ENCODE measurements around the gene WDR33. TPM values are rescaled to one million over a fixed set of nuclear protein-coding genes. Genes with fewer than 3 reads are reported as not detected.

WDR33 gene
- total RNA-seq, 4 donors from 2014 or later: 35.2 to 48.0 (median 36.6) TPM

GRCh38 chr2:127786048-127786809 lies 24.7 kb downstream of the WDR33 start:
- Histone ChIP-seq H3K9me3 (no peaks in the 10 kb centered on the region), H3K4me1 (peaks cover 0 to 5% (median 0%) of the 10 kb centered on the region in 4 donors), H3K36me3 (no peaks in the 10 kb centered on the region), H3K4me3 (no peak overlapping the region), H3K27me3 (no peaks in the 10 kb centered on the region), H3K27ac (no peak overlapping the region)
- intact Hi-C loops (cut with DNase I; ENCODE audit: low total_unique reads): no loop called here
- TF ChIP-seq EP300 (IDR thresholded peaks at IDR 0.05; ENCODE audit: low read depth) (no peak), CTCF (IDR thresholded peaks at IDR 0.05) (no peak), POLR2A (IDR thresholded peaks at IDR 0.05) (no peak), POLR2AphosphoS5 (IDR thresholded peaks at IDR 0.05) (no peak)
- 89 to 94% methylated on average over 3 to 6 of the region's 6 CpGs for WGBS, 2 donors (ENCODE audit: low coverage in 1 of 2)
- in situ Hi-C loops (cut with MboI; ENCODE audit: low pct_ligation_motif_present in 1 of 4, low pct_unique_long_range_greater_than_20kb in 1 of 4, low sequenced_read_pairs in 3 of 4): no loop called here
- no peak for DNase-seq

- DNase-seq: no peak
- Histone ChIP-seq H3K4me1 (peaks cover 0 to 3% (median 0%) of the 10 kb centered on the region in 4 donors), H3K4me3 (no peak overlapping the region), H3K27me3 (no peaks in the 10 kb centered on the region), H3K27ac (no peak overlapping the region), H3K36me3 (no peaks in the 10 kb centered on the region), H3K9me3 (no peaks in the 10 kb centered on the region)
- intact Hi-C loops (cut with DNase I; ENCODE audit: low total_unique reads): no loop called here
- TF ChIP-seq CTCF (IDR thresholded peaks at IDR 0.05) (no peak), POLR2A (IDR thresholded peaks at IDR 0.05) (no peak), POLR2AphosphoS5 (IDR thresholded peaks at IDR 0.05) (no peak), EP300 (IDR thresholded peaks at IDR 0.05; ENCODE audit: low read depth) (no peak)
- 59 to 81% methylated on average over 2 of the region's 2 CpGs for WGBS, 2 donors (ENCODE audit: low coverage in 1 of 2)
- in situ Hi-C loops (cut with MboI; ENCODE audit: low pct_ligation_motif_present in 1 of 4, low pct_unique_long_range_greater_than_20kb in 1 of 4, low sequenced_read_pairs in 3 of 4): no loop called here
These were observed 25.9 kb downstream of the WDR33 start for GRCh38 chr2:127784965-127785518.

- intact Hi-C loops (cut with DNase I; ENCODE audit: low total_unique reads) (no loop called here), in situ Hi-C loops (cut with MboI; ENCODE audit: low pct_ligation_motif_present in 1 of 4, low pct_unique_long_range_greater_than_20kb in 1 of 4, low sequenced_read_pairs in 3 of 4) (no loop called here)
- Histone ChIP-seq H3K9me3 (no peaks in the 10 kb centered on the region), H3K4me1 (peaks cover 0 to 3% (median 0%) of the 10 kb centered on the region in 4 donors), H3K27ac (no peak overlapping the region), H3K27me3 (no peaks in the 10 kb centered on the region), H3K4me3 (no peak overlapping the region), H3K36me3 (no peaks in the 10 kb centered on the region)
- no peak for TF ChIP-seq EP300 (IDR thresholded peaks at IDR 0.05; ENCODE audit: low read depth)
- no peak for TF ChIP-seq POLR2AphosphoS5 (IDR thresholded peaks at IDR 0.05)
- TF ChIP-seq CTCF (IDR thresholded peaks at IDR 0.05): no peak
- DNase-seq: no peak
These were observed 27.9 kb downstream of the WDR33 start for GRCh38 chr2:127783101-127783500.

GRCh38 chr2:127778850-127779249 lies 32.1 kb downstream of the WDR33 start:
- H3K36me3 ChIP-seq: no peaks in the 10 kb centered on the region
- no peak for DNase-seq
- H3K4me3 ChIP-seq: no peak overlapping the region
- H3K9me3 ChIP-seq: no peaks in the 10 kb centered on the region
- TF ChIP-seq POLR2A (IDR thresholded peaks at IDR 0.05) (no peak), POLR2AphosphoS5 (IDR thresholded peaks at IDR 0.05) (no peak), CTCF (IDR thresholded peaks at IDR 0.05) (no peak), EP300 (IDR thresholded peaks at IDR 0.05; ENCODE audit: low read depth) (no peak)
- in situ Hi-C loops (cut with MboI; ENCODE audit: low pct_ligation_motif_present in 1 of 4, low pct_unique_long_range_greater_than_20kb in 1 of 4, low sequenced_read_pairs in 3 of 4): no loop called here
- intact Hi-C loops (cut with DNase I; ENCODE audit: low total_unique reads): no loop called here
- H3K4me1 ChIP-seq: peaks cover 0 to 16% (median 2%) of the 10 kb centered on the region in 4 donors
- 75 to 100% methylated on average over 2 of the region's 2 CpGs for WGBS, 2 donors (ENCODE audit: low coverage in 1 of 2)
- no peaks in the 10 kb centered on the region for H3K27me3 ChIP-seq
- no peak overlapping the region for H3K27ac ChIP-seq
